ENCODE data around the gene CABLES1.
"Not testable (repeated sequence)": the region's sequence is repeated elsewhere in the genome, so short reads cannot be mapped to it uniquely, and the experiment has no call there.

CABLES1 gene

DNA sequence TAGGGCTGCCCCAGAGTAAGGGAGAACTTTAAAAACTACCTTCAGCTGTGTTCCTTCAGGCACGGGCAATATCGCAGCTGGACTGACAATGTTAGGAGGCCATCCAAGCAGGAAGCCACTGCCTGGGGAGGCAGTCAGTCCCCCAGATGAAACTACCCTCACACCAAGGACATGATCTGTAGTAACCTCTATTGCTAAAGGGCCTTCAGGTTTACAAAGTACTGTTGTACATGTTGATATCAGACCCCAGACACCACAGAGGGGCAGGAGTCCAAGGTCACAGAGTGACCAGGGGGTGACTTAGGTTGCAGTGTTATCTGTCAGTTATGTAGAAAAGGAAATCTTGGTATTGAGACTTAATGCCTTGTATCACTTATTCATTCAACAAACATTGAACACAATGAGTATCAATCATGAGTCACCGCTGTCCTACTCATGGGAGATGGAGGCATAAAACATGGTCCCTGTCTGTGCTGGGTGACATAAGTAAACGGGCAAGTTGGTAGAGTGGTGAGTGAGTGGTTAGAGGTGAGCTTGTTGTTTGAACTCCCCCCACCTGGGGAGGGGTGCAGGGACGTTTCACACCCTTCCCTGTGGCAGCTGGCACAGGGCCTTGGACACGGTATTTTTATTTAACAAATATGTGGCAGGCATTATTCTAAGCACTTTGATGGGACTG, 7.1 kb downstream of the CABLES1 start:
- DNase-seq (ENCODE audit: low read depth, low spot score), result no peak

DNA sequence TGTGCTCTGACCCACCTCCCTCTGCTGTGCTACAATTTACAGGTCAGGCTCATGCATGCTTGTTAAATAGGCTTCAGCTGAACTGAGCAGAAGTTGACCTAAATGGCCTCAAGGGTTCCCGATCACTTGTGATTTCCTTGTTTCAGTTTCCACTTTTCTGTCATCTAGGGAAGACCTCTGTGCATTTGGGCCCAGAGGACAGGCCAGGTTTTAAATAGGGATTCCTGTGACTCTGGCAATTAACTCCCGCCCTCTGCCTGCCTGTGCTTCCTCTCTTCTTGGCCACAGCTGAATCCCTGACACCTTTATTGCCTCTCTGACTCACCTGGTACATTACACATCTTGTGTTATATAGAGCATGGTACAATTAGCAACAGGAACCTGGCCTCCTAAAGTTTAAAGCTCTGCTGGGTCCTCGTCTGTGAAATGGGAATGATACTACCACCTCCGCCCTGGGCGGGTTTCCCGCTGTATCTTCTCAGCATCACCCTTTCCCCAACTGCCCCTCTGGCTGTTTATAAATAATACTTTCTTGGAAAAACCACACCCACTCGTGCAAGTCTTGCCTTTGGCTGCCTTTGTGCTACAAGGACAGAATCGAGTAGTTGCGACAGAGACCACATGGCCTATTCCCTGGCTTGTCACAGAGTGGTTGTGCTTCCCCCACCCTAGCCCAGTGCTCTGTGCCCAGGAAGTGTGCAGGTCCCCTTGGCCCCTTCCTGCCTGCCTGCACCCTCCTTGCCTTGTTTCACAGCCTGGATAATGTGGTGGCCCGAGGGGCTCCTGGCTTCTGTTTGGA, 7.9 kb downstream of the CABLES1 start:
- DNase-seq (ENCODE audit: low read depth, low spot score), result no peak

DNA sequence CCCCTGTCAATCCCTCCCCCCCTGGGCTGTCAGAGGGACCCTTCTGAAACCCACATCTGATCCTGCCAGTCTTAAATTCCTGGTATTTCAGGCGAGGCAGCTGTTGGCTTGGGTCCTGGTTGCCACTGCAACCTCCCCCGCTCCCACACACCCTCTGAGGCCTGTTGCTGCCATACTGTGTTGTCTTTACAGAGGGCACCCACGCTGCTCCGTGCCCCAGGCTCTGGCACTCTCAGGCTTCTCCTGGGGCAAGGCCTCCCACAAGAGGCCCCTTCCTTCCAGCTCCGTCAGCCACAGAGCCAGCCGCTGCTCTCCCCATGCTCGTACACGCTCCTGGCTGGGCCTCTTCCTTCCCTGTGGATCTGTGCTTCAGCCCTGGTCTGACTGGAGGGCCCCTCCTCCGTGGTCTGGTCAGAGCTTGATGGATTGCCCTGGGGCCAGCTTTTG, 8.6 kb downstream of the CABLES1 start:
- no peak for DNase-seq (ENCODE audit: low read depth, low spot score)

DNA sequence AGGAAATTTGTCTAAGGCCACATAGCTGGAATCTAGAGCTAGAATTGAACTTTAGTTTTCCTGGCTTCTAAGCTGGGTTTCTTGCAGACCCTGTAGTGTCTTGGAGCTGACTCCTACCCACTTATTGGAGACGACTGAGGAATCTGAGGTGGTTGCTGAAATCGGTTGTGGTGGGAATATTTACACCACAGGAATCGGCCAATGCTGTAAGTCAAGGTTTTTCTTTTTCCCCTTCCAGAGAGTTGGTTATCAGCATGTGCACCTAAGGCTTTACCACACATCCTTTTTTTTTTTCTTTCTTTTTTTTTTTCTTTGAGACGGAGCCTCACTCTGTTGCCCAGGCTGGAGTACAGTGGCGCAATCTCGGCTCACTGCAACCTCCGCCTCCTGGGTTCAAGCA, 9.4 kb downstream of the CABLES1 start:
- DNase-seq (ENCODE audit: low read depth, low spot score), result no peak

DNA sequence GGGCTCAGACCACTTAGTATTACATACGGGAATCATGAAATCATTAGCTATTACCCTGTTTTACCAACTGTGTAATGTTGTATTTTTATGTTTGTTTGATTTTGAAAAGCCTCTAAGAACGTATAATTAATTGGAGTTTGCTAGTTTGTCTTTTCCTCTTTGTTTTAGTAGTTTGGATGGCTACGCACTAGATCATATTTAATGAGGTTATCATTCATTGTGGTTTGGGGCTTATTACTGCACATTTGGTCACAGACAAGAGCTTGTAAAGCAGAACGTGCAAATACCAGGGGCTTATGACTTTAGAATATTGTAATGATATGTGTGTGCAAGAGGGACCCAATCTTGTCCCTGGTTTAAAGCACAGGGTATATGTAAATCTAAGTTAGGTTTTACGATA, 10.3 kb downstream of the CABLES1 start:
- DNase-seq (ENCODE audit: low read depth, low spot score), result no peak

DNA sequence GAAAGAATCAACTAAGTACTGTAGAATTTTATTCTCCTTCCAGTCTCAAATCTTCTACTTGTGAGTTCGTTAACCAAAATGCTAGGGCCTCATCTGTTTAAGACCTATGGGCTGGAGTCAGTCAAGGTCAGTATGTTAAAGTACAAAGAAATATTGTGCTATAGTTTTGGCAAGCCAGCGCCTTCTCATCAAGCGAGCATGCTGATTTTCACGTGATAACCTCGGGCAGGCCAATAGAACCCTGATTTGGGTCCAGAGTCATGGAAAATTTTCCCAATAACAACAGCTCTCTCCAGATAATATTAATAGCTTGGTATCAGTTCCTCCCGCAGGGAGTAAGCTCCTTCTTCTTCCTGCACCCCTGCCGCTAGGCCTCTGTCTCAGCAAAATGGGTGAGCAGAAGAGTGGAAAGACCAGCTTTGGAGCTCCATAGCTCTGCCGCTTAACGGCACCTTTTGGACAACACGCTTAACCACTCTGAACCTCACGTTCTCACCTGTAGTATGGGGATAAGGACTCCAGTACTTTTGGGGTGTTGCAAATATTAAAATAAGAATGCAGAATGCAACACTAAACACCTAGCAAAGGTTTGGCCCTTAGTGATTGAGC, 11.7 kb downstream of the CABLES1 start:
- DNase-seq (ENCODE audit: low read depth, low spot score), result no peak

DNA sequence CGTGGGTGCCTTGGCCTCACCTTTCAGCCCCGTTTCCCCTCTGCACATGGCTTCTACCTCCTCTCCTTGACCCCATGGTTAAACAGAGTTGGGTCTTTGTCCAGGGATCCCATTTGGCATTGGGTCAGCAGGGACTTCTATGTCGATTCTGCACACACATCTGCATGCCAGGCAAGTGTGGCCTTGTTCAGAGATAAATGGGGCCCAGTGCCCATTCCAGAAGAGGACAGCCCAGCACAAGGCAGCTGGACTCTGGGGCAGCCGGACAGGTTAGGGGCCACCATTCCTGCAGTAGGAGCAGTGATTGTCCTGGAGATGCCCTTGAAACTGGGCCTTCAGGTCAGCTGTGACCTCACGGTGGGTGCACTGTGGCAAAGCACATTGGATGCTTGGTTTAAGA, 13.1 kb downstream of the CABLES1 start:
- DNase-seq (ENCODE audit: low read depth, low spot score), result no peak

DNA sequence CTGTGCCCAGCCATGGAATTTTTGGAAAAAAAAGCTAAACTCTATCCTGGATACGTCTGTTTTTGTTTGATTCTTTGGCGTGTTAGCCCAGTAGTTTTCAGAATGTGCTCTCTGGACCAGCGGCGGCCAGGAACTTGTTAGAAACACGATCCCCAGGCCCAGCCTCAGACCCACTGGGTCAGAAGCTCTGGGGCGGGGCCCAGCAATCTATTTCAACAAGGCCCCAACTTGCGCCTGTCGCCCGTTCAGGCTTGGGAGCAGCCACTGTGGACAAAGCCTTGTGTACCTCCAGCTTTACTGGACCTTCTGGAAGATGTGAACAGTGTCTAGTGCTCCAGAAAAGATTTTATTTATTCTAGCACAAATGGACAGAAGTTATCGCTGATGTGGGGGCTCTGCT, 14.3 kb downstream of the CABLES1 start:
- DNase-seq (ENCODE audit: low read depth, low spot score), result no peak

DNA sequence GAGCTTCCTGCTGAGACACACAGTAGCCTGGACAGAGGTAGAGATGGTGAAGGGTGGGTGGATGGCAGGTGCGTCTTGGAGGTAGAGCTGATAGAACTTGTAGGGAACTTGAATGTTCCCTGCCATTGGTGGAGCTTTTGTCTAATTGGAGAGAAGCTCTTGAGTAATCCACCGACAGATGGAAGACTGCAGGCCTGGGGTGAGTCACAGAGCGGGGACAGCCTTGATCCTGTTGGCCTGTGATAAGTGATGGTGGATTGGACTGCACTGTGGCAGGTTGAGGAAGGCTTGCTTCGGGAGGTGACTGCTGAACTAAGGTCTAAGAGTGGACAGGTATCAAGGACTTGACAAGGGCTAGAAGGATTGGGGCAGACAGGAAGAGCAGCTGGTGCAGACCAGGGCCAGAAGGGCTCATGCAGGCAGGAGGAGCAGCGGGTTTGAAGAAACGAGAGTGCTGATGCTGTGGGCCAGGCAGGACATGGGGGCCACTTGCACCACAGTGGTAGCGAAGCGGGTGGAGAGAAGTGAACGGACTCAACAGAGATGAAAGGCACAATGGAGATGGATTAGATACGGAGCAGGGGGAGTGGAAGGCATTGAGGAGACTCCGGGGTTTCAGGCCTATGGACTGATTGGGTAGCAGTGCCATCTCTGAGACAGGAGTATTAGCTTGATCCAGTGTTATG, 16.3 kb downstream of the CABLES1 start:
- no peak for DNase-seq (ENCODE audit: low read depth, low spot score)

DNA sequence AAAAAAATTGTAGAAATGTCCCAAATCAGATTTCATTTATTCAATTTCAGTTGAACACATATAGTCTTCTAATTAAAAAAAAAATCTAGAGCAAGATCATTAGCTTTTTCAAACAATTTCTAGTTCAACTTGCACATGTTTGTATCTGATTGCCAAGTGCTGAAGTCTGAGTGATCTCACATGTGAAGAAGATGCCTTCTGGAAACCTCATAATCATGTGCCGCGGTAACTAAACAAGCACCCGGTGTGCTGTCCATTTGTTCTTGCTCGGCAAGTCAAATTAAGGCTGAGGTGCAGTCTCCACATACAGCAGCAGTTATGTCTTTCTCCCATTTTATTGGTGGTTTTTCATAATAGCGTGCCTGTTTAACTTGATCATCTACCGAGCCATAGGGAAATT, 18.7 kb downstream of the CABLES1 start:
- DNase-seq (ENCODE audit: low read depth, low spot score), result no peak

DNA sequence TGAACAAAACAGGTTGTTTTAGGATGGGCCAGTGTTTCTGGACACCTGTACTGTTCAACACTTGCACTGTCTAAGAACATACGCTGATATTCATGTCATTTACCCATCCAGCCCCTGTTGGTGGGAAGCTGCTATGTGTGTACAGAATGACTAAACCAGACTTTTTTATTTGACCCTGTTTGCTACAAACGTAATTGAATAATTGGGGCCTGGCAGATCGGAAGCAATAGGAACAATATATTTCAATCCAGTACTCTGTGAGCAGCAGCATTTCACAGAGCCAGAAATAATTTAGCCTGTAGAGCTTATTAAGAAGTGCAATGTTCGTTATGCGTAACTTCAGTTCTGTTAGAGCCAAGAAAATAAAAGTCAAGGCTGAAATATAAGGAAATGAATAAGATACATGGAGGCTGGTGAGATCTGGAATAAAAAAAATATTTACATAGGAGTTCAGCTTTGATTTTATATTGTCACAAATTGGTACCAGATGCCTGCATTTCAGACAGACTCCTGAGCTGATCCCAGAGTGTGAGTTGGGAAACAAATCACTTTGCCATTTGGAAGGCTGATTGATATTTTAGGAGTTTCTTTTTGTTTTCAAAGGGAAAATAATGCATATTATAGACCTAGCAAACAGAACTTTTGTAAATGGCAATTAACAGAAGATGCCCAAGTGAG, 19.7 kb downstream of the CABLES1 start:
- DNase-seq (ENCODE audit: low read depth, low spot score), result no peak

DNA sequence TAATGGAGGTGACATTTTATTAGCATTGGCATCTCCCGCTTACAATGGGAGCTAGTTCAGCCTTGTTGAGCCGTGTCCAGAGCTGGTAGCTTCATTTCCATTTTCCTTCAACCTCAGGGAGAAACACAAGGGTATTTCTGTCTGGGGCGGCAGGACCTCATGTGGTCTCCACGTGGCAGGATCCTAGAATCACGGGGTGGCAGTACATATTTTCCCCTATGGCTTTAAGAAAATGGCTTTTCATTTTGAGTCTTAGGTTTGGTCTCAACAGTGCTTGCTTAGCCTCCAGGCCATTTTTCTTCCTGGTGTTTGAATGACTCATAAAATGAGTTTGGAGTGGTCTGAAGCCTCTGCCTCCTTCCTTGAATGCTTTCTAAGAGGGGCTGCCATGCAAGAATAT, 20.3 kb downstream of the CABLES1 start:
- DNase-seq (ENCODE audit: low read depth, low spot score), result no peak

DNA sequence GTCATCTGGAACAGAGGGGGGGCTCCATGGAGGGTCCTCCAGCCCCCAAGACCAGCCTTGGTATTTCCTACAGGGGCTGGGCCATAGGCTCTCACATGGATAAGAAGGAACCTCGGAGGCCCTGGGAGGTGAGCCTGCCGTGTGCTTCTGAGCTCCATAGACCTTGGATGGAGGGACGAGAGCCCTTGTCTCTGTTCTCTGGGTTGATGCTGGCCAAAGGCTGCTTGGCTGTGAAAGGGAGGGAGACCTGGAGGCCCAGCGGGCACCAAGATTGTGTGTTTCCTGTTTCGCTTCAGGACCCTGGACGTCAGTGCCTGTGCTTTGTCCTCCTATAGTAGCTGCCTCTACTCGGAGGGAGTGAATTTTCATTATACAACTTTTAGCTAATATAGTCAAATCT, 20.8 kb downstream of the CABLES1 start:
- DNase-seq (ENCODE audit: low read depth, low spot score), result no peak

DNA sequence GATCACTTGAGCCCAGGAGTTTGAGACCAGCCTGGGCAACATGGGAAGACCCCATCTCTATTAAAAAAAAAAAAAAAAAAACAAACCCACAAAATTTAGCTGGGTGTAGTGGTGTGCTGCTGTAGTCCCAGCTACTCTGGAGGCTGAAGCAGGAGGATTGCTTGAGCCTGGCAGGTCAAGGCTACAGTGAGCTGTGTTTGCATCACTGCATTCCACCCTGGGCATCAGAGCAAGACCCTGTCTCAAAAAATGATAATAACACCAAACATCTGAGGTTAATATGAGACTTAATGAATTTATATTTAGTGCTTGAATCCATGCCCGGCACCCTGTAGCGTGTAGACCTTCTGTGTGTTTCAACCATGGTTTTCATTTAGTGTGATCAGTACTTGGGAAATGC, 22.8 kb downstream of the CABLES1 start:
- DNase-seq (ENCODE audit: low read depth, low spot score), result no peak

DNA sequence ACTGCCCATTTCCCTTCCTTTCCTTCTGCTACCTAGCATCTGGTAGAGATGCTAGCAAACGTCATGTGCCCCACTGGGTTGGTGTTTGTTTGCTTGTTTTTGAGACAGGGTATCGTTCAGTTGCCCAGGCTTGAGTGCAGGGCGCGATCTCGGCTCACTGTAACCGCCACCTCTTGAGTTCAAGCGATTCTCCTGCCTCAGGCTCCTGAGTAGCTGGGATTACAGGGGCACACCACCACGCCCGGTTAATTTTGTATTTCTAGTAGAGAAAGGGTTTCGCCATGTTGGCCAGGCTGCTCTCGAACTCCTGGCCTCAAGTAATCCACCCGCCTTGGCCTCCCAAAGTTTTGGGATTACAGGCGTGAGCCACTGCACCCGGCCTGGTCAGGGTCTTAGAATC, 23.6 kb downstream of the CABLES1 start:
- DNase-seq (ENCODE audit: low read depth, low spot score), result not testable (repeated sequence)

DNA sequence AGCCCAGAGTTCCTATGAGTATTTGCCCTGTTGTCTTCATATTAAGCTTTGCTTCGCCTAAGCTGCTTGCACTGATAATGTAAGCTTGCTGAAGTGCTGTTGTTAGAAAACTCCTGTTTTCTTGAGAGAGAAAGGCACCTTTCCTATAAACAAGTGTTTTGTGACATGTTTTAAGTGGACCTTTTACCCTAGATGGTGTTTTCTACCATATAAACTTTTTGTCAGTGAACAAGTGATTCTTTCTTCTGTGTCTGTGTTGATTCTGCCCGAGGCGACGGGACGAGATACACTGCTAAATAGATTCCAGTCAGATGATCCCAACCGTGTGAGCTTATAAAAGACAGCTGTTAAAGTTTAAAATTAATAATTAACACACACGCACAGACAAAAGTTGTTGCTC, 24.1 kb downstream of the CABLES1 start:
- no peak for DNase-seq (ENCODE audit: low read depth, low spot score)

DNA sequence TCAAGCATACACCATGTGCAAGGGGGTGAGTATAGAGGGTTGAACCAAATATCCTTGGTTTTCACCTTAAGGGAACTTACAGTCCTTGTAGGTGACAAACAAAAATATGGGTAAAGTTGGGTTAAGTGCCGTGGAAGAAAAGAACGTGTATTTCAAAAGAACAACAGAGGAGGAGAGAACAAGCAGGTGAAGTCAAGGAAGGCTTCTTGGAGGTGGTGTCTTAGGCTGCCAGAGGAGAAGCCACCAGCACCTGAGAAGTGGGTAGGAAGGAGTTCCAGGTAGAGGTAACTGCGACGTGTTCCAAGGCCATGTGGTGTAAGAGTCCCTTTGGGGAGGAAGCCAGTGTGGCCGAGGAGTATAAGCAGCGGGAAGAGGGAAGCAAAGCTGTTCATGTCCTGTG, 27.2 kb downstream of the CABLES1 start:
- no peak for DNase-seq (ENCODE audit: low read depth, low spot score)

DNA sequence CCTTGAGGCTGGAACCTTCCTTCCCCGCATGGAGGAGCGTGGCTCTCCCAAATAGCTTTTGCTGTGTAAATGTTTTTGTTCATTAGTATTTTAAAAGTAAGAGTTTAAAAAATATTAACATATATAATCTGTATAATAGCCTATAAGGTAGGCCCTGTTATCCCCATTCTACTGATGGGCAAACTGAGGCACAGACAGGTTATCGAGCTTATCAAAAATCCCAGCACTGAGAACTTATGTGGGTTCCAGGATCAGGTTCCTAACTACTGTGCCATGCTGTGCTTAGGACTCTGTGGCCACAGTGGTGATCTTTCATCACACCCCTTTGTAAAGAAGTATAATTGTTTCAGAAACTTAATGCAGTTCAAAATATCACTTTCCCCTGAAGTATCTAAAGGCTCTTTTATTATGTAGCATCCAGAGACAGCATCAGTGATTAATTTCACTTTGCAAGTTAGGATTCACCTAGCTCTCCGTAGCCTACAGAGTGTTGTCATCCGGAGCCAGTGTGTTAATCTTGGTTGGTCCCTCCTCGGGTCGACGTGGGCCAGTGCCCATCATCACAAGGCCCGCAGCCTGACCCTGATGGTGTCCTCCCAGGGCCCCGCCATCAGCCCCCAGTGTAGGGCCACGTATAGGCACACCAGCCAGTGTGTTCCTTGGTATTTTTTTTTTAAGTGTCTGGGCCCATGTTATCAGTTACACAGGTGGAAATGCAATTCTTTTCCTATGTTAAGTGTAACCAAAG, 28.7 kb downstream of the CABLES1 start:
- DNase-seq (ENCODE audit: low read depth, low spot score), result no peak

DNA sequence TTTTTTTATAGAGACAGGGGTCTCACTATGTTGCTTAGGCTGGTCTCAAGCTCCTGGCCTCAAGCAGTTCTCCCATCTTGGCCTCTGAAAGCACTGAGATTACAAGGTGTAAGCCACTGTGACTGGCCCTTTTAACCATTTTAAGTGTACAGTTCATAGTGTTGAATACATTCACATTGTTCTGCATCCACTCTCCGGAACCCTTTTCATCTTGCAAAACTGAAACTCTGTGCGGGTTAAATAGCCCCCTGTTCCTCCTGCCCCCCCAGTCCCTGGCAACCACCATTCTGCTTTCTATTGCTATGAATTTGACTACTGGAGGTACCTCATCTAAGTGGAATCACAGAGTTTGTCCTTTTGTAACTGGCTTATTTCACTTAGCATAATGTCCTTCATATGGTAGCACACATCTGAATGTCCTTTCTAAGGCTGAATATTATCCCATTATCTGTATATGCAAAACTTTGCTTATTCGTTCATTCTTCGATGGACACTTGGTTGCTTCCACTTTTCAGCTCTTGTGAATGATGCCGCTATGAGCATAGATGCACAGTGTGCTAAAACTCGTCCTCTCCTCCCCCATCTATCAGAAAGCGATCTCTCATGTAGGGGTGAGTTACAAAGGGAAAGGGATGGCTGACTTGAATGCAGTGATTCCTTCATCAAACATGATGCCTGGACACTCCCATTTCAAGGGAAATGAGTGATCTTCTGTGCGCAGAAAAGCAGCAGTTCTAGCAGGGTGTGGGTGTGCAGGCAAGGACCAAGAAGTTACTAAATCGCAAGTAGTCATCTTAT, 30.2 kb downstream of the CABLES1 start:
- no peak for DNase-seq (ENCODE audit: low read depth, low spot score)

DNA sequence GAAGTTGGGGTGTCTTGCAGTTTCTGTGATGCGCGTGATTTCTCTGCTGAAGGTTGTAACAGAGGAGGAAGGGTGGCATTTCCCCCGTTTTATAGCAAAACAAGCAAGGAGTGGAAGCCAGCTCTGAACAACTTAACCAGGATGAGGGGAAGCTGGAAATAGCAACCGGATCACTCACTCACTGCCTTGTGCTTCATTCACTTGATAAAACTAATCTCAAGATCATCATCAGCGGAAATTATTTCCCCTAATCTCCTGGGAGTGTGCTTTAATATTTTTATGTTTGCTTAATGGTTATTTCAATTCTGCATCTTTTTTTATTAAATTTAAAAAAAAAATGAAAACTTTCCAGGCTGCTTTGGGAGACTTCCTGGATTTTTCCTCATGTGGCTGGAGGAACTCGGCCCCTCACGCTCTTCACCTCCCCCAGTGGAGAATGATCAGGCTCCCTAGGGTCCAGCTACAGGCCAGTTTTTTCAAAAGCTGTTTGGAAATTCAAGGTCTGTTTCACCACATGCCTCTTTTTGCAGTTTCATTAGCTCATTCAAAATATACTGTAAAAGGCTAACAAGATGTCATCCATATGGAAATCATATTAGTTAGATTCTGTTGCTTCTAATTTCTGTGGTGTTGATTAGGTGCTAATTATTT, 31.7 kb downstream of the CABLES1 start:
- DNase-seq (ENCODE audit: low read depth, low spot score), result no peak
